Adrenal gland (tissue), 12 donors: Measurements from ENCODE around the gene ZNF506. TPM values are rescaled to one million over a fixed set of nuclear protein-coding genes. Genes with fewer than 3 reads are reported as not detected.
"Not testable (repeated sequence)": the region's sequence is repeated elsewhere in the genome, so short reads cannot be mapped to it uniquely, and the experiment has no call there.

Experiments used
- DNase-seq, 7 donors: peaks; one replicate each; pipeline ENCODE4 v3.0.0-alpha.2; 2019 to 2020
- H3K27ac ChIP-seq, 5 donors: fragments of 200-600 bp; sonication (generic) in 4 of 5; 1 replicate in 3 of 5; 2 replicates in 2 of 5; pipeline versions ENCODE4 v1.5.1 to v1.8.0; 2016 to 2020; ENCODE audit warnings: mild to moderate bottlenecking in 1 of 5
- H3K27me3 ChIP-seq: fragments of 200-600 bp; 2 replicates; pipeline ENCODE4 v1.8.0; 2021
- H3K36me3 ChIP-seq, 2 donors: fragments of 200-600 bp; replicated peaks in 1 of 2; 1 replicate in 1 of 2; 2 replicates in 1 of 2; pipeline versions ENCODE4 v1.5.1 to v1.8.0; 2018 to 2022
- H3K4me1 ChIP-seq, 2 donors: fragments of 200-600 bp; replicated peaks in 1 of 2; 1 replicate in 1 of 2; 2 replicates in 1 of 2; pipeline versions ENCODE4 v1.5.1 to v1.8.0; 2018 to 2021
- H3K4me3 ChIP-seq, 4 donors: fragments of 200-600 bp; sonication (generic) in 3 of 4; one replicate each; pipeline ENCODE4 v1.5.1; 2016 to 2018
- H3K9me3 ChIP-seq, 3 donors: fragments of 200-600 bp; sonication (generic) in 1 of 3; replicated peaks in 1 of 3; 1 replicate in 2 of 3; 2 replicates in 1 of 3; pipeline versions ENCODE4 v1.5.1 to v1.8.0; 2016 to 2021
- POLR2A ChIP-seq, 2 donors: fragments of 450-650 bp; IDR thresholded peaks; one replicate each; pipeline ENCODE4 v1.6.1; 2017; ENCODE audit warnings: antibody characterized with exemption in 2 of 2, mild to moderate bottlenecking in 2 of 2, moderate library complexity in 1 of 2
- WGBS, 4 donors: extraction: QIAGEN DNeasy Blood & Tissue Kit in 2 of 4; methylation state at CpG; one replicate each; pipeline versions ENCODE4 v1.1.5 to v1.1.7; 2013 to 2017; 5-methylcytosine and 5-hydroxymethylcytosine counted together
- intact Hi-C, 2 donors: fragments of 100-400 bp; cut with DNase I; formaldehyde crosslinking; loops; one replicate each; pipeline versions ENCODE4 v1.14.1 to v1.15.0; 2022 to 2023
- polyA plus RNA-seq, 3 donors: library from polyadenylated mRNA; stranded (reverse); fragments of 200-250 nt in 2 of 3; fragments of 350-450 nt in 1 of 3; fragmentation: Illumina TruSeq in 1 of 3; extraction: RNeasy Lipid Tissue Mini Kit (QIAGEN cat#74804) in 1 of 3; gene quantifications; one replicate each; pipeline ENCODE4 v1.2.3, GENCODE V29; 2013 to 2014
- total RNA-seq, 9 donors: library from RNA; depleted of rRNA in 4 of 9; stranded (reverse); fragments of >200 nt in 4 of 9; fragments of 120-200 nt in 1 of 9; fragmentation: NEBNext Ultra II Directional in 1 of 9; extraction: Animal tissue kit (Norgen Biotek cat#: 25700) in 1 of 9; gene quantifications; one replicate each; pipeline versions ENCODE4 v1.1.0 to v1.2.4, GENCODE V29; 2013 to 2023
- TF ChIP-seq, protein P1 (sequence below), 6 experiments: fragments of 450-650 bp in 4 of 6; fragments of 200-600 bp in 2 of 6; sonication (generic) in 1 of 6; IDR thresholded peaks; 1 replicate in 5 of 6; 2 replicates in 1 of 6; pipeline versions ENCODE4 v1.5.1 to v1.8.0; 2016 to 2021; ENCODE audit warnings: antibody characterized with exemption in 6 of 6, mild to moderate bottlenecking in 2 of 6, moderate library complexity in 1 of 6
- donor health status: healthy with polysubstance abuse.
- donor health status: Bipolar disorder and iron deficiency.
- donor health status: DM: yes; HTN: yes; CAD: no.
- donor health status: DM: no; HTN: no; CAD: no.
- donor health status: DM: no; HTN: no; CAD: no.
- donor health status: DM: yes; HTN: yes; CAD: no.

Gene ZNF506
- total and polyA plus RNA-seq, 12 donors = 4.7 to 38.6 (median 21.2) TPM

DNA sequence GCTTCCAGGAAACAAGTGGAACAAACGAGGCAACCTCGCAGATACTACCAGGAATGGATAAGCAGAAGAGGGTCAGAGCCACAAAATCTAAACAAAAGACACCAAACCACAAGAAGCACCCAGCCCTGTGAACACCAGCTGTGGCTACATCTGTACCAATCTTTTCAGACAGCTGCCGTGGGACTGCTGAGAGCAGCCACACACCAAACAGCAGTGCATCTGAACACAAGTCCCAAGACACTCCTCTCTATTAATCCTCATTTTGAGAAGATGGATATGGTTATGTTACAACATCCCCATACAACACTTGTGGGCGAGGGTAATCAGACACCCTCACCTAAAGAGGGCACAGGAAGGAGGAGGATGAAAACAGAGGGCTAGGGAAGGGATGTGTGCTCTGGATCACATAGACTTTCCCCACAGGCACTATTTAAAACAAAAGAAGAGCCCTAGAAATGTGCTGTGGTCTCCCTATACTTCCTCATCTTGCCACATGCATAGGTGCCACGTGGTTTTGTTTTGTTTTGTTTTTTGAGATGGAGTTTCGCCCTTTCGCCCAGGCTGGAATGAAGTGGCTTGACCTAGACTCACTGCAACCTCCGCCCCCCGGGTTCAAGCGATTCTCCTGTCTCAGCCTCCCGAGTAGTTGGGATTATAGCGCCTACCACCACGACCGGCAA is 47.1 kb downstream of the ZNF506 start:
- Histone ChIP-seq H3K27me3 (no peaks in the 10 kb centered on the region), H3K4me3 (no peak overlapping the region), H3K36me3 (no peaks in the 10 kb centered on the region), H3K4me1 (peaks cover 0 to 19% of the 10 kb centered on the region in 2 donors), H3K9me3 (no peaks in the 10 kb centered on the region), H3K27ac (no peak overlapping the region)
- 84 to 89% (median 86%) methylated on average over 14 of the region's 14 CpGs for WGBS, 4 donors
- intact Hi-C loops = no loop called here
- TF ChIP-seq POLR2A (IDR thresholded peaks at IDR 0.05) = no peak
- TF ChIP-seq, protein P1, sequence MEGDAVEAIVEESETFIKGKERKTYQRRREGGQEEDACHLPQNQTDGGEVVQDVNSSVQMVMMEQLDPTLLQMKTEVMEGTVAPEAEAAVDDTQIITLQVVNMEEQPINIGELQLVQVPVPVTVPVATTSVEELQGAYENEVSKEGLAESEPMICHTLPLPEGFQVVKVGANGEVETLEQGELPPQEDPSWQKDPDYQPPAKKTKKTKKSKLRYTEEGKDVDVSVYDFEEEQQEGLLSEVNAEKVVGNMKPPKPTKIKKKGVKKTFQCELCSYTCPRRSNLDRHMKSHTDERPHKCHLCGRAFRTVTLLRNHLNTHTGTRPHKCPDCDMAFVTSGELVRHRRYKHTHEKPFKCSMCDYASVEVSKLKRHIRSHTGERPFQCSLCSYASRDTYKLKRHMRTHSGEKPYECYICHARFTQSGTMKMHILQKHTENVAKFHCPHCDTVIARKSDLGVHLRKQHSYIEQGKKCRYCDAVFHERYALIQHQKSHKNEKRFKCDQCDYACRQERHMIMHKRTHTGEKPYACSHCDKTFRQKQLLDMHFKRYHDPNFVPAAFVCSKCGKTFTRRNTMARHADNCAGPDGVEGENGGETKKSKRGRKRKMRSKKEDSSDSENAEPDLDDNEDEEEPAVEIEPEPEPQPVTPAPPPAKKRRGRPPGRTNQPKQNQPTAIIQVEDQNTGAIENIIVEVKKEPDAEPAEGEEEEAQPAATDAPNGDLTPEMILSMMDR (IDR thresholded peaks at IDR 0.05) = no peak
- DNase-seq = no peak

- H3K27ac ChIP-seq, H3K27me3 ChIP-seq, H3K36me3 ChIP-seq, DNase-seq, H3K9me3 ChIP-seq, intact Hi-C loops, H3K4me3 ChIP-seq: not testable (repeated sequence)
- WGBS, 4 donors = 80 to 88% (median 83%) methylated on average over 9 to 10 of the region's 10 CpGs
- peaks cover 0 to 12% of the 10 kb centered on the region in 2 donors for H3K4me1 ChIP-seq
Measured at GRCh38 chr19:19771963-19772362, 49.6 kb downstream of the ZNF506 start.

DNA sequence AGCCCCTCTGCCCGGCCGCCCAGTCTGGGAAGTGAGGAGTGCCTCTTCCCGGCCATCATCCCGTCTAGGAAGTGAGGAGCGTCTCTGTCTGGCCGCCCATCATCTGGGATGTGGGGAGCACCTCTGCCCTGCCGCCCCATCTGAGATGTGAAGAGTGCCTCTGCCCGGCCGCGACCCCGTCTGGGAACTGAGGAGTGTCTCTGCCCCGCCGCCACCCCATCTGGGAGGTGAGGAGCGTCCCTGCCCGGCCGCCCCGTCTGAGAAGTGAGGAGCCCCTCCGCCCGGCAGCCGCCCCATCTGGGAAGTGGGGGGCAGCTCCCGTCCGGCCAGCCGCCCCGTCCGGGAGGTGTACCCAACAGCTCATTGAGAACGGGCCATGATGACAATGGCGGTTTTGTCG is 51.6 kb downstream of the ZNF506 start:
- H3K9me3 ChIP-seq, H3K27ac ChIP-seq, H3K36me3 ChIP-seq, H3K27me3 ChIP-seq, H3K4me1 ChIP-seq, DNase-seq, intact Hi-C loops, H3K4me3 ChIP-seq: not testable (repeated sequence)
- 92 to 97% (median 95%) methylated on average over 5 to 28 of the region's 28 CpGs for WGBS, 4 donors

DNA sequence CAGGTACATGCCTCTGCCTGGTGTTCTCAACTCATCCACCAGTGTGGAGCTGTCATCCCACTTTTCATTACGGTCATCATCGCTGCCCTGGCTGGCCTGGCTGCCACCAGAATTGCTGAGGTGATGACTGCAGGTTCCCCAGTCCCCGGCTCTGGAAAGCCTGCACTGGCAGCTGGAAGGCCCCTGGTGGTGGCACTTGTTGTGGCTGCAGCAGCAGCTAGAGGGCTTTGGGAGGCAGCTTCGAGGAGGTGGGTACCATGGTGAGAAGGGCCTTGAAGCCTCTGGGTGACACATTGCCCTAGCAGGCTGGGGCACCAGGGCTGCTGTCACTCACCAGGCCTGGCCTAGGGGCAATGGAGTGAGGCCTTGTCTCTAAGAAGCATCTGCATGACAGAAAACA is 63.4 kb downstream of the ZNF506 start:
- Histone ChIP-seq H3K4me3 (no peak overlapping the region), H3K36me3 (no peaks in the 10 kb centered on the region), H3K4me1 (no peaks in the 10 kb centered on the region), H3K9me3 (no peaks in the 10 kb centered on the region), H3K27ac (no peak overlapping the region), H3K27me3 (no peaks in the 10 kb centered on the region)
- WGBS, 4 donors = 88 to 96% (median 92%) methylated on average over 3 to 4 of the region's 4 CpGs
- TF ChIP-seq, protein P1 (IDR thresholded peaks at IDR 0.05) = no peak
- TF ChIP-seq POLR2A (IDR thresholded peaks at IDR 0.05) = no peak
- no peak for DNase-seq
- intact Hi-C loops = no loop called here

GRCh38 chr19:19752760-19753403 is 68.7 kb downstream of the ZNF506 start:
- no peaks in the 10 kb centered on the region for H3K4me1 ChIP-seq
- intact Hi-C loops = no loop called here
- H3K27me3 ChIP-seq = no peaks in the 10 kb centered on the region
- H3K4me3 ChIP-seq = no peak overlapping the region
- H3K27ac ChIP-seq = no peak overlapping the region
- no peak for TF ChIP-seq POLR2A (IDR thresholded peaks at IDR 0.05)
- TF ChIP-seq, protein P1 (IDR thresholded peaks at IDR 0.05) = no peak
- no peaks in the 10 kb centered on the region for H3K9me3 ChIP-seq
- DNase-seq = no peak
- no peaks in the 10 kb centered on the region for H3K36me3 ChIP-seq
- 95 to 98% (median 95%) methylated on average over 7 to 11 of the region's 11 CpGs for WGBS, 4 donors
